Activated CD4-positive, alpha-beta T cell treated with anti-CD3 and anti-CD28 coated beads, Interleukin-2, amount 50 U/mL, for 24 hours (primary cell): ENCODE results near the gene OPA3.
"Not testable (repeated sequence)": the region's sequence is repeated elsewhere in the genome, so short reads cannot be mapped to it uniquely, and the experiment has no call there.

Experiments used
- DNase-seq, 2 donors: peaks; one replicate each; pipeline ENCODE4 v3.0.0-alpha.2; 2020; ENCODE audit warnings: low read depth in 1 of 2, low spot score in 1 of 2

The OPA3 gene

GRCh38 chr19:45522010-45522941, 62.3 kb downstream of the OPA3 start:
- no peak for DNase-seq

GRCh38 chr19:45518469-45518826, 66.2 kb downstream of the OPA3 start:
- DNase-seq = no peak

DNA sequence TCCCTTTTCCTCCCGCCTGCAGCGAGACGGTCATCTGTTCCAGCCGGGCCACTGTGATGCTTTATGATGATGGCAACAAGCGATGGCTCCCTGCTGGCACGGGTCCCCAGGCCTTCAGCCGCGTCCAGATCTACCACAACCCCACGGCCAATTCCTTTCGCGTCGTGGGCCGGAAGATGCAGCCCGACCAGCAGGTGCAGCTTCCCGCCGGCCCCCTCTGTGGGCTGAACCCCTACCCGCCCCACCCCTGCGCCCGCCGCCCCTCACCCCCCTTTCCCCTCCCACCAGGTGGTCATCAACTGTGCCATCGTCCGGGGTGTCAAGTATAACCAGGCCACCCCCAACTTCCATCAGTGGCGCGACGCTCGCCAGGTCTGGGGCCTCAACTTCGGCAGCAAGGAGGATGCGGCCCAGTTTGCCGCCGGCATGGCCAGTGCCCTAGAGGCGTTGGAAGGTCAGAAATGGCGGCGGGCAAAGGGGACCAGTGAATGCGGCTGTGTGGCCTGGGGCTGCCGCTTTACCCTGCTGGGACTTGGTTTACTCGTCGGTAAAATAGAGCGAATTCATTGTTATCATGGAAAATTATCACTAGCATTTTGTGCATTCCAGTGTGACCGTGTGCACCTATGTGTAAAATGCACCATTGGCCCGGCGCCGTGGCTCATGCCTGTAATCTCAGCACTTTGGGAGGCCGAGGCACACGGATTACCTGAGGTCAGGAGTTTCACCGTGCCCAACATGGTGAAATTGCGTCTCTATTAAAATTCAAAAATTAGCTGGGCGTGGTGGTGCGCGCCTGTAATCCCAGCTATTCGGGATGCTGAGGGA, 66.7 kb downstream of the OPA3 start:
- DNase-seq = no peak

DNA sequence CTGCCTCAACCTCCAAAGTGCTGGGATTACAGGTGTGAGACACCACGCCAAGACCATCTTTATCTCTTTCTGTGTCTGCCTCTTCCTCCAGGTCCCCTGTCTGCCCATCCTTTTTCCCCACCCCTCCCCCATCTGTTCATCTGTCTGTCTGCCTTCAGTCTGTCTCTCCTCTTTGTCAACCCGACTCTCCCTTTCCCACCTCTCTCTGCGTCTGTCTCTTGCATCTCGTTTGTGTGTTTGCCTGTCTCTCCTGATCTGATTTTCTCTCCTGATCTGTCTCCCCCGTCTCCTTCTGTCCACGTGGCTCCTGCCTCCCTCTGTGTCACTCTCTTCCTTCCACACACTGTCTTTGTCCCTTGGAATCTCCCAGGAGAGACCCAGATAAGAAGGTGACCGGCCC, 67.4 kb downstream of the OPA3 start:
- no peak for DNase-seq

GRCh38 chr19:45515807-45516401, 68.7 kb downstream of the OPA3 start:
- no peak for DNase-seq

- DNase-seq = no peak
These were observed 69.4 kb downstream of the OPA3 start for GRCh38 chr19:45515081-45515624.

GRCh38 chr19:45514376-45515051, 70.1 kb downstream of the OPA3 start:
- no peak for DNase-seq

- DNase-seq = no peak
These were observed 71.6 kb downstream of the OPA3 start for GRCh38 chr19:45512881-45513483.

DNA sequence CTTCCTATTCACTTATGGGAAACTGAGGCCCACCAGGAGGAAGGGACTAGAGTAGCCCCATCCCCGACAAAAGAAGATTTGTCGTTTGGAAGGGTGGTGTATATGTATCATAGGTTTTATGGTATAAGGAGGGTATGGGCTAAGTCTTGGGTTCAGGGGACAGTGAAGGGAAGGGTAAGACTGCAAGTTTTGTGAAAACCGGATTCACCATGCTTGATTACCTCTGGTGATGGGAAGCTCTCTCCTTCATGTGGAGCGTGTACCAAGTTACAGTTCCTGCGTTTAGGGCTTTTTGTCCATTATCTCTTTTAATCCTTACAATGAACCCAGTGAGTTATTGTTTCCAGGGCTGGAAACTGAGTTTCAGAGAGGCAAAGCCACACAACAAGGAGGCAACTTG, 73.5 kb downstream of the OPA3 start:
- DNase-seq = no peak

DNA sequence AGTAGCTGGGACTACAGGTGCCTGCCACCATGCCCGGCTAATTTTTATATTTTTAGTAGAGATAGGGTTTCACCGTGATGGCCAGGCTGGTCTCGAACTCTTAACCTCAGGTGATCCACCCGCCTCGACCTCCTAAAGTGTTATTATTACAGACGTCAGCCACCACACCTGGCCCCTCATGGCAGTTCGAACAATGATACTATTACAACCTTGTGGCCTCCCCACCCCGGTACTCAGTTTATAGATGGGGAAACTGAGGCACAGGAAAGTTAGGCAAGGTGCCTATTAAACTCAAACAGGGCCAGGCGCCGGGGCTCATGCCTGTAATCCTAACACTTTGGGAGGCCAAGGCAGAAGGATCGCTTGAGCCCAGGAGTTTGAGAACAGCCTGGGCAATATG, 74.2 kb downstream of the OPA3 start:
- not testable (repeated sequence) for DNase-seq

- no peak for DNase-seq
These were observed 74.9 kb downstream of the OPA3 start for GRCh38 chr19:45509692-45510015.

GRCh38 chr19:45508861-45509691, 75.5 kb downstream of the OPA3 start:
- no peak for DNase-seq

DNA sequence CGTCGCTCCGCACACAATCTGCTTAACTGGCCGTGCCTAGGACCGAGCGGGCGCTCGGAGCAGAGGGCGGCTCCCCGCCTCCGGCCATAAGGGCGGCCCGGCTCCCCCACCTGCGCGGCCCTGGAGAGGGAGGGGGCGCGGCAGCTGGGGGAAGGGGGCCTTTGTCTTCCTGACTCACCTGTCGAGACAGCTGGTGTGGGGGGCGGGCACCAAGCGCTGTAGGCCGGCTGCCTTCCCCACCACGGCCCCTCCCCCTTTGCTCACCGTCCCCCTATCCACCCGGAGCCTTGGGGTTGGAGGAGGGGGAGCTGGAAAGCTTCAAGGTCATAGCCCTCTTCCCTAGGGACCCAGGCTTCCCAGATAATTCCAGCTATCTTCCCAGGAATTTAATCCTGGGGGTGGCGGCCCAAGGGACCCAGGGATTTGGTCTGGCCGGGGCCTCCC, 76.2 kb downstream of the OPA3 start:
- DNase-seq = no peak

DNA sequence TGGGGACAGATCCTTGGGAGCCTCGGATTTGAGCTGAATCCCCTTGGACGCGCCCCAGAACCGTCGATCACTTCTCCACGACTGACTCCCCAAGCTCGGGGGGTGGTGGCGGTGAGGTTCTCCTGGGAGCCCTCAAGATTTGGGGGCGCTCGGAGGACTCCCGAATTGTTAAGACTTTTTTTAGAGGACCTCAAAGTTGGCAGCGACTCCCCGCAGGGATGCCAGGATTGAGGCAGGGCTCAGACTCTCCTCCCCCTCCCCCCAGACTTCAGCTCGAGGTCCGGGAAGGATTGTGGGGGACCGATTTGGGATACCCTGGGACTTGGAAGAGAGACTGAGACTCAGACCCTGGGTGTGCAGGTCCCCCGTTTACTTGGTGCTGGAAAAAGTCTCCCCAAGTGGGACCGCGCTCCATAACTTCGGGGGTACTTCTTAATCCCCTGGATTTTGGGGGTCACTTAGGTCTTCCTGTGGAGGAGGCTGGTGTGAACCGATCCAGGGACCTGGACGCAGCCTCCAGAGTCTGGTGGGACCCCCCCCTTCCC, 76.7 kb downstream of the OPA3 start:
- DNase-seq = no peak

DNA sequence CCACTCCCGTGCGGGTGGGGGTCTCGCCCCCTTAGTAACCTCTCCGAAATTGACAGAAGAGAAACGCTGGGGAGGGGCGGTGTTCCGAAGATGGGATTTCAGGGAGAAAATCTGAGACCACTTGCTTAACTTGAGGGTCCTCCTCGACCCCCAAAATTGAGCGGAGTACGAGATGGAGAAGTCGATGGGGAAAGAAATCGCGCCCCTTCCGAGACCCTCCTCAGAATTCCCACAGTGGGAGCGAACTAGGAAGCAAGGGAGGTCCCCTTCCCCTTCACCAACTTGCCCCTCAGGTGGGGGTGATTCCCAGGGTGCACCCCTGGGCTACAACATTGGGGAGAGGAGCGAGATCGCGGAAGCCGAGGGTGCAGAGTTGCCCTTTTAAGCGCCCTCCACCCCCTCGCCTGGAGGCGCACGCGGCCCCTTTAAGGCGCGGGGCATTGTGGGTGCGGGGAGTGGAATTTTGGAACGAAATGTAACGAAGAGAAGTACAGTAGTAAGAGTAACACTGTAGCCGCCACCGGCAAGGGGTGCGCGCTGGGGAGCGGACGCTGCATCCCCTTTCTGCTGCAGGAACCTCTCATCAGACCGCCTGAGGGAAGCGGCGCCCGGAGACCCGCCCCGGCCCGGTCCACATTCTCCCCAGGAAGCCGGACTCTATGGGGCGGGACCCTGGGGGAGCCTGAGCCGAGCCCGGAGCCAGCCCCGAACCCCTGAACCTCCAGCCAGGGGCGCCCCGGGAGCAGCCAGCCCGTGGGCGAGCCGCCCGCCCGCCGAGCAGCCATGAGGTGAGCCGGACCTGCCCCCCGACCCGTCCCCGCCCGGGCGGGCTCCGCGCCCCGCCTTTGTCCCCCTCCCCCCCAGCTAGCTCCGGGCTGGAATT, 77.4 kb downstream of the OPA3 start, which contains the start of gene VASP:
VASP (plus strand) TSS at position 491 of the 883 bp plus-strand sequence; CDS start at position 784, 293 bp downstream.
- peak; percentile 81 to 90 for DNase-seq

DNA sequence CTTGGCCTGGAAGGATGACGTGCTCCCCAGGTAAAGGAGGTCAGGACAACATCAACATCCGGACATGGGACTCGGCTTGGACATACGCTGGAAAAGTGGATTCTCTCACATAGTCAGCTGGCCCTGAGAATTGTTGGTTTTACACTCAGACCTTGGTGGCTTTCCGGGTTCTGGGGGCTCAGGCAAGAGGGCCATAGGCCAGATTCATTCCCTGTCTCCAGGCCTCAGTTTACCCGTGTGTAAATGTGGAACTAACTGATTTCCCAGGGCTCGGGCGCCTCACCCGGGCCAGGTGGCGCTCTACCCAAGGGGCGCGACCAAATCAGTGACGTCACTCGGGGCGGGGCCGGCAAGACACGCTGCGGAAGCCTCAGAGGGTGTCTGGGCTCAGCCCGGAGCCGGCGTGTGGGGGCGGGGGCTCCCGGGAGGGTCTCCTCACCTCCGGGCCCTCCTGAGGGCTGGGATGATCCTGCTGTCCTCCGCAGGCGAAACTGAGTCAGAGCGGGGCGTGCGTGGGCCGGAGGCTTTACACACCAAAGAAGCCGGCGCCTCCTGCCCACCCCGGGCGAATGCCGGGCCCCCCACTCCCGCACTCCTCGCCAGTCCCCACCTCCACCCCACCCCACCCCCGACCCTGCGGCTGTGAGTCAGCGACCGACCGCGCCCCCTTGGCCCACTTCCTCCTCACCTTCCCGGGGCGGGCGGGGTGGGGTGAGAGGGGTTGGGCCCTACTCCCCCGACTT, 78.2 kb downstream of the OPA3 start:
- DNase-seq = peak; percentile 98 to 99

DNA sequence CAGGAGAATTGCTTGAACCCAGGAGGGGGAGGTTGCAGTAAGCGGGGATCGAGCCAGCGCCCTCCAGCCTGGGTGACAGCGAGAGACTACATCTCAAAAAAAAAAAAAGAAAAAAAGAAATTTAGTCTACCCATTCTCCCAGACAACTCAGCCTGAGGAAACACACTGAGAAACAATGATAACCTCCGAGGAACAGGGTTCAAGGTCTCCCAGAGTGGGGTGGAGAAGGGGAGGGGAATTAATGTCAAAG, 78.7 kb downstream of the OPA3 start:
- no peak for DNase-seq
